HepG2 (cell line): Measurements from ENCODE around the gene PAFAH1B2. TPM values are rescaled to one million over a fixed set of nuclear protein-coding genes. Genes with fewer than 3 reads are reported as not detected.
A peak's percentile ranks its signal among the peaks of the same experiment; 100 is the strongest.

Experiments used
- ATAC-seq: fragments of 200-7000 bp; cut with Tn5 transposase; 3 replicates; pipeline ENCODE4 v1.9.1; 2020; ENCODE audit warnings: mild to moderate bottlenecking, moderate library complexity
- BruUV-seq: library from RNA; stranded (reverse); fragments of 400-500 nt; replicated peaks from 2 replicates; lab custom pipeline; 2021; lab: Mats Ljungman, UMichigan
- CTCF ChIA-PET: fragments of 300-600 bp; formaldehyde crosslinking; extraction: SDS; loops from one replicate; lab custom pipeline; 2021; ENCODE audit warnings: low total read pairs, inconsistent platforms, low intra/inter-chr PET ratio; lab: Yijun Ruan, JAX
- POLR2A ChIA-PET: fragments of 350-600 bp; sonication (Branson Sonifier 250); formaldehyde crosslinking; loops from one replicate; lab custom pipeline; 2020; ENCODE audit warnings: antibody characterized with exemption, inconsistent platforms; lab: Yijun Ruan, JAX
- DNase-seq: peaks from one replicate; pipeline ENCODE4 v3.0.0-alpha.2; 2015; ENCODE audit warnings: low spot score
- FAIRE-seq: peaks from 3 replicates; lab custom pipeline; 2011; peaks lifted over from hg19 to GRCh38; lab: Jason Lieb, UNC
- H2AFZ ChIP-seq: one replicate; pipeline ENCODE4 v1.6.1; 2011; ENCODE audit warnings: low read length, inconsistent platforms
- H3K27ac ChIP-seq: fragments of 300-600 bp; 3 replicates; pipeline ENCODE4 v1.8.0; 2011; ENCODE audit warnings: mixed run types, mild to moderate bottlenecking, mixed read lengths, low read length, inconsistent platforms; ENCODE audit not compliant: insufficient read depth; ENCODE audit errors: extremely low read length
- H3K27me3 ChIP-seq, 2 experiments: fragments of 200-600 bp in 1 of 2; 2 replicates in 1 of 2; 3 replicates in 1 of 2; pipeline versions ENCODE4 v1.6.0 to v1.8.0; 2011; ENCODE audit warnings: low read length in 2 of 2, mild to moderate bottlenecking in 2 of 2, moderate library complexity in 2 of 2, inconsistent platforms in 1 of 2; ENCODE audit not compliant: insufficient read depth in 2 of 2, control insufficient read depth in 1 of 2
- H3K36me3 ChIP-seq, 2 experiments: fragments of 200-600 bp in 1 of 2; replicated peaks in 1 of 2; 2 replicates in 1 of 2; 3 replicates in 1 of 2; pipeline versions ENCODE4 v1.5.1 to v1.8.0; 2011; ENCODE audit warnings: low read length in 2 of 2, inconsistent platforms in 1 of 2; ENCODE audit not compliant: insufficient read depth in 2 of 2, control insufficient read depth in 1 of 2
- H3K4me1 ChIP-seq: 2 replicates; pipeline ENCODE4 v1.5.1; 2012; ENCODE audit warnings: low read length, inconsistent platforms; ENCODE audit not compliant: insufficient read depth
- H3K4me2 ChIP-seq: 2 replicates; pipeline ENCODE4 v1.6.0; 2011; ENCODE audit warnings: low read depth, low read length, inconsistent platforms
- H3K4me3 ChIP-seq, 3 experiments: fragments of 200-600 bp in 1 of 3; sonication (generic), shearing (Covaris generic) in 1 of 3; replicated peaks in 1 of 3; 2 replicates each; pipeline ENCODE4 v1.5.1; 2011 to 2016; ENCODE audit warnings: low read length in 3 of 3, inconsistent platforms in 2 of 3, low read depth in 2 of 3, mild to moderate bottlenecking in 2 of 3, control low read depth in 1 of 3, mixed read lengths in 1 of 3; ENCODE audit not compliant: insufficient read depth in 1 of 3
- H3K79me2 ChIP-seq: one replicate; pipeline ENCODE4 v1.6.1; 2011; ENCODE audit warnings: low read length, inconsistent platforms; ENCODE audit not compliant: insufficient read depth
- H3K9ac ChIP-seq: 2 replicates; pipeline ENCODE4 v1.6.0; 2011; ENCODE audit warnings: mild to moderate bottlenecking, low read depth, low read length, inconsistent platforms; ENCODE audit not compliant: insufficient read depth
- H3K9me3 ChIP-seq: 2 replicates; pipeline ENCODE4 v1.5.1; 2012; ENCODE audit warnings: mild to moderate bottlenecking, low read length
- H4K20me1 ChIP-seq: 2 replicates; pipeline ENCODE4 v1.6.0; 2011; ENCODE audit warnings: inconsistent platforms, mild to moderate bottlenecking, low read length, moderate library complexity; ENCODE audit not compliant: insufficient read depth
- IRF2 ChIP-seq: IDR thresholded peaks from 2 replicates; pipeline ENCODE4 v1.6.1; 2018; ENCODE audit warnings: missing genetic modification reagents, missing compliant biosample characterization
- JARID2 ChIP-seq: sonication (generic); formaldehyde crosslinking; IDR thresholded peaks from 2 replicates; pipeline ENCODE4 v1.8.1; 2023; ENCODE audit warnings: missing genetic modification reagents, inconsistent platforms; ENCODE audit not compliant: insufficient replicate concordance
- KLF13 ChIP-seq: sonication (generic); formaldehyde crosslinking; IDR thresholded peaks from 2 replicates; pipeline ENCODE4 v1.4.0; 2020; ENCODE audit warnings: mild to moderate bottlenecking, missing genetic modification reagents
- KLF6 ChIP-seq: IDR thresholded peaks from 2 replicates; pipeline ENCODE4 v1.8.0; 2016; ENCODE audit warnings: missing biosample characterization, missing genetic modification reagents
- MYNN ChIP-seq: sonication (generic); formaldehyde crosslinking; IDR thresholded peaks from 2 replicates; pipeline ENCODE4 v1.4.0; 2020; ENCODE audit warnings: mild to moderate bottlenecking, low read depth, missing genetic modification reagents
- NR0B2 ChIP-seq: sonication (generic); formaldehyde crosslinking; IDR thresholded peaks from 2 replicates; pipeline ENCODE4 v1.4.0; 2020; ENCODE audit warnings: mild to moderate bottlenecking, missing genetic modification reagents
- PREB ChIP-seq: sonication (generic); formaldehyde crosslinking; IDR thresholded peaks from 2 replicates; pipeline ENCODE4 v1.4.0; 2020; ENCODE audit warnings: missing genetic modification reagents
- RELA ChIP-seq: sonication (generic); formaldehyde crosslinking; IDR thresholded peaks from 2 replicates; pipeline ENCODE4 v1.4.0; 2020; ENCODE audit warnings: missing genetic modification reagents
- SIX1 ChIP-seq: sonication (generic); formaldehyde crosslinking; IDR thresholded peaks from 2 replicates; pipeline ENCODE4 v1.4.0; 2020; ENCODE audit warnings: missing genetic modification reagents, borderline replicate concordance
- SIX4 ChIP-seq: sonication (generic); formaldehyde crosslinking; IDR thresholded peaks from 2 replicates; pipeline ENCODE4 v1.4.0; 2020; ENCODE audit warnings: missing genetic modification reagents
- THYN1 ChIP-seq: sonication (generic); formaldehyde crosslinking; IDR thresholded peaks from 2 replicates; pipeline ENCODE4 v1.8.1; 2023; ENCODE audit warnings: low read depth, mild to moderate bottlenecking, moderate library complexity, missing genetic modification reagents, borderline replicate concordance
- TMF1 ChIP-seq: sonication (generic); formaldehyde crosslinking; IDR thresholded peaks from 2 replicates; pipeline ENCODE4 v1.8.1; 2022; ENCODE audit warnings: low read depth, missing genetic modification reagents
- ZFY ChIP-seq: sonication (generic); formaldehyde crosslinking; IDR thresholded peaks from 2 replicates; pipeline ENCODE4 v1.4.0; 2020; ENCODE audit warnings: missing genetic modification reagents
- ZNF138 ChIP-seq: sonication (generic); formaldehyde crosslinking; IDR thresholded peaks from 2 replicates; pipeline ENCODE4 v1.5.0; 2020; ENCODE audit warnings: mild to moderate bottlenecking, low read depth, missing genetic modification reagents
- ZNF563 ChIP-seq: sonication (generic); formaldehyde crosslinking; IDR thresholded peaks from 2 replicates; pipeline ENCODE4 v1.8.0; 2022; ENCODE audit warnings: mild to moderate bottlenecking, moderate library complexity, missing genetic modification reagents
- WGBS: methylation state at CpG from one replicate; pipeline ENCODE4 v1.1.6; 2017; ENCODE audit warnings: low lambda C conversion rate; 5-methylcytosine and 5-hydroxymethylcytosine counted together
- in situ Hi-C: cut with HindIII; loops from 2 replicates; pipeline ENCODE4 v1.10.0; 2017; ENCODE audit warnings: low pct_unique_long_range_greater_than_20kb; ENCODE audit not compliant: extremely low pct_ligation_motif_present
- intact Hi-C: fragments of 100-400 bp; cut with micrococcal nuclease; formaldehyde crosslinking; loops from one replicate; pipeline ENCODE4 v1.10.0; 2022; ENCODE audit not compliant: unreplicated experiment
- polyA plus RNA-seq, 8 experiments: library from polyadenylated mRNA; depleted of rRNA in 3 of 8; stranded (reverse) in 7 of 8; unstranded in 1 of 8; fragments of >200 nt; fragmentation: Illumina TruSeq in 4 of 8; extraction: Trizol in 4 of 8; gene quantifications; 2 replicates each; pipeline versions ENCODE4 v1.2.1 to v1.2.3, GENCODE V29; 2011 to 2016; ENCODE audit warnings: low read depth in 4 of 8, missing spikeins in 1 of 8, mixed read lengths in 1 of 8; ENCODE audit not compliant: insufficient read depth in 1 of 8
- total RNA-seq, 5 experiments: library from RNA; depleted of rRNA; stranded (reverse); fragments of >200 nt; fragmentation: Illumina TruSeq; extraction: Trizol; gene quantifications; 2 replicates each; pipeline ENCODE4 v1.2.3, GENCODE V29; 2016; ENCODE audit warnings: low read depth in 1 of 5
- TF ChIP-seq, protein P1 (sequence below): sonication (generic); formaldehyde crosslinking; IDR thresholded peaks from 2 replicates; pipeline ENCODE4 v1.8.1; 2023; ENCODE audit warnings: missing genetic modification reagents, inconsistent platforms, borderline replicate concordance

PAFAH1B2 gene
- total and polyA plus RNA-seq, 2 of the 13 experiments (the other 11 are each of a cell fraction or from before 2014, with no cell fraction given), result 28.8 to 104 TPM

DNA sequence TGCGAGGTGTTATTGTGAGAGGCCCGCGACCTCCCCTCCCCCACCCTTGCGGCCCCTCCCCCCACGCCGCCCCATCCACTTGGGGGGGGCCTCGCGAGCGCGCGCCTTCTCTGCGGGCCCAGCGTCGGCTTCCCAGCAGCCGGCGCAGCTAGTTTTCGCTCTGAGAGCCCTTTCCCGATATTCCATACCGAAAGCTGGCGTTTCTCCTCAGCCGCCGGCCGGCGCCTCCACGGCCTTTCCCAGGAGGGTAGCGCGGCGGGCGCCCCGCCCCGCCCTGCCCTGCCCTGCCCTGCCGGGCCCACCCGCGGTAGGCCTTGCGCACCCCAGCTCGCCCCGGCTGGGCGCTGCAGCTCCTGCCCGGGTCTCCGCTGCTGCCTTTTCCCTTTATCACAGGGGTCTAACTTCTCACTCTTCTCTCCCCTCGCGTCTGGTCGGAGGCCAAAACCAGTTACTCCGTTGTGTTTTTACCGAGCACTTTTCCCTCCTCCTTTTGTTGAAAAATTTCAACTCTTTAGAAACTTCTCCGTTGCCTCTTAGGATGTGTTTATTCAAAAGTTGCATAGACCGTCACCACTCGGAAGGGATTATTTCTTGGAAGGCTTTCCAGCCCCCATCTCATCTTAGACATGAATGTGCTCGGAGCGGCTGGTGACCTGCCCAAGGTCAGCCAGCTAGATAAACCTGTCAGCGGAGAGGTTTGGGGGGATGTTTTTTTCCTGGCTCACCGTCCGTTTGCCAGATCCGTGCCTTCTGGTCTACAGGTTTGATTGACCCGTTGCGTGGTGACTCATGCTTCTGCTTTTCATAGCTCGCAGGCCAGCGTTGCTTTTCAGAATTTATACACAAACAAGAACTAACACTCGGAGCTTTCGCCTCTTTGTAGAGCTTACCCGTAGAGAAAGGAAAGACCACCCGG lies 648 bp downstream of the PAFAH1B2 start:
- Histone ChIP-seq H3K4me3 (peak overlapping the region; percentile 86 to 97 (median 94)), H4K20me1 (peaks cover 42% of the 10 kb centered on the region), H3K36me3 (peaks cover 5 to 19% of the 10 kb centered on the region in 2 experiments), H3K9ac (peak overlapping the region; percentile 76), H3K4me1 (peaks cover 23% of the 10 kb centered on the region), H3K27ac (peak overlapping the region; percentile 62), H3K27me3 (no peaks in the 10 kb centered on the region; a peak in 1 of 5 replicates), H2AFZ (no peak overlapping the region), H3K4me2 (peak overlapping the region; percentile 88), H3K79me2 (peaks cover 51% of the 10 kb centered on the region), H3K9me3 (no peaks in the 10 kb centered on the region)
- under 1% methylated on average over 24 of the region's 62 CpGs for WGBS
- ChIA-PET CTCF (no interaction called here), POLR2A (interaction anchor here (0.7 to 4.4 kb wide), 18 partner anchors 11 to 371 kb away, joined by 3 to 41 read pairs (median 6); partner anchors contain the start of genes APOA1, APOC3, BUD13 and CEP164)
- ATAC-seq (peak; percentile 82), DNase-seq (peak; percentile 64), FAIRE-seq (no peak)
- intact Hi-C loops, result no loop called here
- no TSS peak for BruUV-seq
- in situ Hi-C loops, result no loop called here
- TF ChIP-seq KLF13, result no peak
- 0 out of 2 replicates have a peak, but pooled peaks have one; percentile 72 for TF ChIP-seq TMF1 (CRISPR knock-in tag)
- TF ChIP-seq JARID2 (CRISPR knock-in tag), result no peak
- no peak for TF ChIP-seq NR0B2 (CRISPR knock-in tag)
- no peak for TF ChIP-seq ZNF563 (CRISPR knock-in tag)
- 0 out of 2 replicates have a peak, but pooled peaks have one; percentile 40 for TF ChIP-seq THYN1 (CRISPR knock-in tag)
- TF ChIP-seq RELA (CRISPR knock-in tag), result no peak
- no peak for TF ChIP-seq SIX4 (CRISPR knock-in tag)
- TF ChIP-seq ZNF138 (CRISPR knock-in tag), result no peak
- TF ChIP-seq IRF2, result no peak
- no peak for TF ChIP-seq PREB (CRISPR knock-in tag)
- TF ChIP-seq ZFY, result peak; percentile 91
- TF ChIP-seq SIX1 (CRISPR knock-in tag), result no peak
- TF ChIP-seq KLF6, result no peak
- no peak for TF ChIP-seq MYNN (CRISPR knock-in tag)
- TF ChIP-seq, protein P1, sequence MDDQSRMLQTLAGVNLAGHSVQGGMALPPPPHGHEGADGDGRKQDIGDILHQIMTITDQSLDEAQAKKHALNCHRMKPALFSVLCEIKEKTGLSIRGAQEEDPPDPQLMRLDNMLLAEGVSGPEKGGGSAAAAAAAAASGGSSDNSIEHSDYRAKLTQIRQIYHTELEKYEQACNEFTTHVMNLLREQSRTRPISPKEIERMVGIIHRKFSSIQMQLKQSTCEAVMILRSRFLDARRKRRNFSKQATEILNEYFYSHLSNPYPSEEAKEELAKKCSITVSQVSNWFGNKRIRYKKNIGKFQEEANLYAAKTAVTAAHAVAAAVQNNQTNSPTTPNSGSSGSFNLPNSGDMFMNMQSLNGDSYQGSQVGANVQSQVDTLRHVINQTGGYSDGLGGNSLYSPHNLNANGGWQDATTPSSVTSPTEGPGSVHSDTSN (CRISPR knock-in tag), result no peak
